Frontal cortex (tissue), 4 donors: ENCODE data around the gene SCFD2. TPM values are rescaled to one million over a fixed set of nuclear protein-coding genes. Genes with fewer than 3 reads are reported as not detected.
A peak's percentile ranks its signal among the peaks of the same experiment; 100 is the strongest.

ENCODE experiments used
- DNase-seq, 2 donors: peaks; one replicate each; pipeline ENCODE4 v3.0.0; 2012; ENCODE audit warnings: low spot score in 2 of 2
- FAIRE-seq: peaks from 2 replicates; lab custom pipeline; 2012; peaks lifted over from hg19 to GRCh38; lab: Jason Lieb, UNC
- total RNA-seq: library from RNA; depleted of rRNA; stranded (reverse); fragments of >200 nt; gene quantifications from one replicate; pipeline ENCODE4 v1.2.3, GENCODE V29; 2014
- donor health status: control.
- donor health status: control.
- donor health status: control.

The SCFD2 gene
- total RNA-seq, 1 donor from 2014 or later = 17.5 TPM

DNA sequence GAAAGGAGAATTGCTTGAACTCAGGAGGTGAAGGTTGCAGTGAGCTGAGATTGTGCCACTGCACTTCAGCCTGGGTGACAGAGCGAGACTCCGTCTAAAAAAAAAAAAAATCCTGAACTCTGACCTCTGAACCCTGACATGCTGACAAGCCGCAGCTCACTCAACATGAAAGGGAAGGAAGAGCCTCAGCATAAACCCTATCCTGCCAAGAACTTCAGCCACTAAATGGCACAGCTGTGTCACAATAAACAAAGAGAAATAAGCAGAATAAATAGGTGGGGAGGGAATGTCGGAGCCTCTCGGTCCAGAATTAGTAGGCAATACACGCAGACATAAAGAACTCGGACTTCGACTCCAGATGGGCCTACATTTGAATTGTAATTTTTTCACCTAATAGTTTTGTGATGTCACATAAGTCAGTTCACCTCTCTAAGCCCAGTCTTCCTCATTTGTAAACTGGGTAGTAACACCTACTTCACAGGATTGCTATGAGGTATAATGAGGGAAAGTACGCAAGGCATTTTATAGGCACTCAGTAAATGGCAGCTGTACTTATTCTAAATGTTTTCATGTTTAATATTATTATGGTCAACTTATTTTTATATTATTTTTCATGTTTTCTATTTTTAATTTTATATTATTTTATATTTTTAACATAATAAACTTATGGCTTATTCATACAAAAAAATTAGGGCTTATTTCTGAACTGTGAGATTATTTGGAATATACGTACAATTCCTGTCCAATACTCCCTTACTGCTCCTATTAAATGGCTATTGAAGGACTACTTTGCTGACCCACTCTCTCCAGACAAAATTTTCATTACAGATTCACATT, 243.4 kb downstream of the SCFD2 start:
- DNase-seq (no peak), FAIRE-seq (peak; percentile 69)

DNA sequence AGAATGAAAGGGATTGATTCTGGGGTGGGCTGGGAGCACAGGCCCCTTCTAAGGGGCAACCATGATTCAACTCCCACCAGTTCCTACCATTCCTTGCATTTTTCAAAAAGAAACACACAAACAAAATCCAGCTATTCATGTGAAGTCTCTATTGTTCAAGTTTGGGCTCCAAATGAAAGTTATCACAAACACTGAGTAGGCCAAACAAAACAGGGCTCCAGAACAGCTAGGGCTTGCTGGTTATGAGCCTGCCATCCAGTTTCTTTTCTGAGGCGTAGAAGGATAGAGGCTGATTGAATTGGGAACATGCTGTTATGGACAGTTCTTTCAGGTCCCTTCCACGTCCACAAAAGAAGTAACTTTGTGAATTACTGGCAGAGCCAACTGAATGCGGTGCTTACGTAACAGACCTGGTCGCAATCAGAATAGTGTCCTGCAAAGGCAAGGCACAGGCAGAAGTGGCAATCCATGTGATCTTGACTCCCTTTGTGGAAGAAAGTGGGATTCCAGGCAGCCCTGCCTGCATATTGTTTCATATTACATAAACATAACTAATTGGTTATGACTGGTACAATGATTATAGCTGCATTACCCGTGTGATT, 244.5 kb downstream of the SCFD2 start:
- no peak for FAIRE-seq
- DNase-seq = no peak

DNA sequence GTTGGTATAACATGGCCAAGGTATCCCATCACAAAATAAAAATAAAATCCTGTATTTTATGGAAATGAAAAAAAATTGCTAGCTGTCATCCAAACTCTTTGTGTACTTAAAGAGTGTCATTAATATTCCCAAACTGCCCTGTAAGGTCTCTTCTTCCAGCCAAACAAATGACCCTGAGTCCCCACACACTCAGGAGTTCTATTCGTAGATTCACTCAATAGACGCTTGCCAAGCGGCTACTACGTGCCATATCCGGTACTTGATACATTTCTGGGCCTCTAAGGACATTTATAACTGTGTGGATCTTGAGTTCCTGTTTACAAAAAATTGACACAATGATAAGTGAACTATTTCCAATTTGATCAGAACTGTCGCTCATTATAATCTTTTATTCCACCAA, 245.1 kb downstream of the SCFD2 start:
- DNase-seq (no peak), FAIRE-seq (no peak)

DNA sequence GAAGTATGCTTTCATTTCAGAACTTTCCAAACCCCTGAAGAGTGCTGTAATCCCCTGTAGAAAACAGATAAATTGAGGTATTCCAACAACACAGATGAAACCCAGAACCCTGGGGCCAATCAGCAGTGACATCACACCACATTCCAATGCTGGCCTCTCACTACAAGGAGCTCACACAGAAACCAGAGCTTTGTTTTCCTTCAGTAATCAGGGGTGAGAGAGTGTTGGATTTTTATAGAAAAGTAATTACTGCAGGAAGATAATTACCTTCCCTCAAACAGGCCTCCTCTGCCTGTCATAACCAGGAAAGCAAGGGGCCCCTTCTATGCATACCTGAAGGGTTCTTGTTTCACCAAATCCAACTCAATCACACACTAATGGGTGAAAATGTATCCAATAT, 246.2 kb downstream of the SCFD2 start:
- FAIRE-seq (no peak), DNase-seq (no peak)

DNA sequence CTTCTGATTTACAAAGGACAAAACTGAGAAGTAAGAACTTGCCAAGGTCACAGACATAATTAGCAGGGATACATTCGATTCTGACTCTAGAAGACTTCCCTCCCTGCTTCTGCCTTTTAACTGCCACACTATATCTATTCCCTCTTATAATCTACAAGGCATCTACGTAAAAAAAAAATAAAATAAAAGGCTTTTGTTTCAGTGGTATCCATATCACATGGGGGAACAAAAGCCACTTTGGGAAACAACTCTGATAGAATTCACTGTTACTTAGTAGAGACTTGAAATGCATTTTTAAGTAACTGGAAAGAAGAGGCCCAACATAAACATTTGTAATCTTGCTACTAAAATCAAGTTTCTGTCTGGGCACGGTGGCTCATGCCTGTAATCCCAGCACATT, 247.2 kb downstream of the SCFD2 start:
- no peak for DNase-seq
- no peak for FAIRE-seq

DNA sequence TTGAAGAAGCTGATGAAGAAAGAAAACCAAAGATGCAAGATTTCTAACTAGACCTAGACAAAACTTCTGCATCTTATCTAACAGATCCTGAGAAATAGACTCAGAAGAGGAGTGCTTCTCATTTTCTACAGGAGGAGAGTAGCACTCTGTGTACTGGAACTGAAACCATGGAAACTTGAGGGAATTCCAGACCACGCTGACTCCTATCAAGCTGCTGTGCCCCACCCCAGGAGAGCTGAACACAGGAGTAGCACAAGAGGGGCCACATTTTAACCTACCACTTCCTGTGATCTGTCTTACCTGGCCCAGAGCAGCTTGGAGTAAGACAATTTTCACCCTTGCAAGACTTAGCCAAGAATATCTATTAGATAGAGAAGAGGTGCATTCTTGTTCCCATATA, 248.9 kb downstream of the SCFD2 start:
- DNase-seq = no peak
- no peak for FAIRE-seq

DNA sequence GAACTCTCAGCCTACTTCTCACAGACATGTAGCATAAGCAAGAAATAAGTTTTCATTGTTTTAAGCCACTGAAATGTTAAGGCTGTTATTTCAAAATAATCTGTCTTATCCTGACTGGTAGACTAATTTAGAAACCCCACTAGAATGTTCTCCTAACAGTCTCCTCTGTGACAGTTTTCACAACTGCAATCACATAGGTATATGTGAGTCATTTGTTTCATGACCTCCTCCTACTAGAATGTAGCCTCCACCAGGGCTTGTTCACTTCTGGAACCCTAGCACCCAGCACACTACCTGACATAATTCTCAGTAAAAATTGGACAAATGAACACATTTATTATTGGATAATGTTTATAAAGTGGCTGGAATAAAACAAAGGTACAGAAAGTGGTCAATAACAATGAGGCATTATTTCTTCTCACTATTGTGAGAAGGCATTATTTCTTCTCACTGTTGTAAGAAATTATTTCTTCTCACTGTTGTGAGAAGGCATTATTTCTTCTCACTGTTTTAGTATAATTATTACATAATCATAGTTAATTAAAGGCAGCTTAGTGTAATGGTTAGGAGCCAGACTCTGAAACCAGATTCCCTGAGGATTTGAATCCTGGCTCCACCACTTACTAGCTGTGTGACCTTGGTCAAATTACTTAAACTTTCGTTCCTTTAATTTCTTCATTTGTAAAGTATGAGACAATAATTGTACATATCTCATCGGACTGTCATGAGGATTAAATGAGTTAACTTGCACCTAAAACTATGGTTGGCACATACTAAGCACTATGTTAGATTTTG, 252.2 kb downstream of the SCFD2 start:
- FAIRE-seq (no peak), DNase-seq (no peak)

DNA sequence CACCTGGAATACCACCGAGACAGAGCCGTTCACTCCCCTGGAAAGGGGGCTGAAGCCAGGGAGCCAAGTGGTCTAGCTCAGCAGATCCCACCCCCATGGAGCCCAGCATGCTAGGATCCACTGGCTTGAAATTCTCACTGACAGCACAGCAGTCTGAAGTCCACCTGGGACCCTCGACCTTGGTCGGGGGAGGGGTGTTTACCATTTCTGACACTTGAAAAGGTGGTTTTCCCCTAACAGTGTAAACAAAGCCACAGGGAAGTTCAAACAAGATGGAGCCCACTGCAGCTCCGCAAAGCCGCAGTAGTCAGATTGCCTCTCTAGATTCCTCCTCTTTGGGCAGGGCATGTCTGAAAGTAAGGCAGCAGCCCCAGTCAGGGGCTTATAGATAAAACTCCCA, 260.5 kb downstream of the SCFD2 start:
- no peak for FAIRE-seq
- DNase-seq = no peak

DNA sequence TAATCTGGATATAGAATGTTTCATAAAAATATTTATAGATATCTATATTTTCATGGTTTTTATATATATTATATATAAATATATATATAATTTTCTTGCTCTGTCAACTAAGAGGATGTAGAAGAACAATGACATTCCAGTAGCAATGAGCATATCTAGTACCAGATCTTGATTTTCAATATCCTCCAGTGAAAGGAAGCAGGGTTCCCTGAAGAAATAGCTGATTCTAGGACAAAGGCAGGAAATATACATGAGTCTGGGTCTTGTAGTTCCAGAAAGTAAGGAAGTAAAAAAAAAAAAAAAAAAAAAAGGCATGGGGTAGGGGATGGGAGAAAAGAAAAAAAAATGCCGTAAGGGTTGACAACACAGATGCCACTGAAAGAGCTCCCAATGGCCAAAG, 262.4 kb downstream of the SCFD2 start:
- FAIRE-seq (no peak), DNase-seq (no peak)

DNA sequence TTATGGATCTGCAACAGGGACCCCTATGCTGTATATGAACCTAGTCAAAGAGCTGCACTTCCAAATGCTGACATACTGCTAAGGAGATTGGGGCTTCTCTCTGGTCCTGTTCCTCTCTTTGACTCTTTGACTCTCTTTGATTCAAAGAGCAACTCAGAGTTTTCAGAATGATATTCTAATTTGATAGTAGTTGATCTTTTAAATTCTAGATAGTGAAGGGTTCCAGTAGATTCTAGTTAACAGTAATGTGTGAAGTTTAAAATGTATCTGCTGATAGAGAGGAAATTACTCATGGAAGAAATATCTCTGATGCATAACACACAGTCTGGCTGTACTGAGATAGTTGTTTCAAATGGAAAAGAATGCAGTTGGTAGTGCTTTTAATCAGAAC, 264.7 kb downstream of the SCFD2 start:
- DNase-seq = no peak
- FAIRE-seq = no peak

DNA sequence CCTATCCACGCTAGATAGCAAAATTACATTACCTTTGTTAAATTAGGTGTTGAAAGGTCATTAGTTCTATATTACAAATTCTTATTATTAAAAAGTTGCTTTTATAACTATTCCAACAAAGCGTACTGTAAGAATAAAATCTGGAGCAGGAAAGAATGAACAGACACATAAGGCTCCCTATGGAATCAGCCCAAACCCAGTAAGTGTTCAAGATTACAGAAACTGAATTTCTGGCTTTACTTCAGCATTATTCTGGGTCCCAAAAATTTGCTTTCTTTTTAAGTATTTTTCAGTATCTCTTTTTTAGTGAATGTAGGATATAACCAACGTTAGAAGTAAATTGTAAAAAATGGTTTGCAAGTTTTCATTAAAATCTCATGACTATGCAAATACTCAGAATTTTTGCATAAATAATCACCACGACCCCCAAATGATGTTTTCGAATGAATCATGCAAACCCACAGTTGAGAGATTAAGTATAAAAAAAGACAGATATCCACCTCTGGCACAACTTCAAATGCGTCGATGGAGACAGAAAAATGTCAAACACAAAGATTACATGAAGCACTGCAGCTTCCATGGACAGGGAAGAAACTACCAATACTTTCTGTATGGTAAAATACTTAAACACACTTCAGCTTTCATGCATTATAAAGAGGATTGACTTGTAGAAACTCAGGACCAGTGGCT, 265.2 kb downstream of the SCFD2 start:
- FAIRE-seq (no peak), DNase-seq (no peak)

DNA sequence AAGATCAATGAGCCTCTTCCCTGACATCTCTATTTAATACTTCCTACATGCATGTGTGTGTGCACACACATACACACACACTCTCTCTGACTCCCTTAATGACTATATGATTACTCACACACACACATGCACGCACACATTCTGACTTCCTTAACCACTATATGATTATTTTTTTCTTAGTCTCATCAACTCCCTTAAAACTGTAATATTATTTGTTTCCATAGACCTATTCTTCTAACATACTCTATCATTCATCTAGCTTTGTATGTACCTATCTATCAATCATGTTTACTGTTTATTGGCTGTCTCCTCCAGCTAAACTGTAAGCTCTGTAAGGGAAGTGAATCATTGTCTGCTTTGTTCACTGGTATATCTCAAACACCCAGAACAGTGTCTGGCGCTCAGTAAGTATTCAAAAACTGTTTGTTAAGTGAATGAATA, 267.2 kb downstream of the SCFD2 start:
- DNase-seq = no peak
- no peak for FAIRE-seq

DNA sequence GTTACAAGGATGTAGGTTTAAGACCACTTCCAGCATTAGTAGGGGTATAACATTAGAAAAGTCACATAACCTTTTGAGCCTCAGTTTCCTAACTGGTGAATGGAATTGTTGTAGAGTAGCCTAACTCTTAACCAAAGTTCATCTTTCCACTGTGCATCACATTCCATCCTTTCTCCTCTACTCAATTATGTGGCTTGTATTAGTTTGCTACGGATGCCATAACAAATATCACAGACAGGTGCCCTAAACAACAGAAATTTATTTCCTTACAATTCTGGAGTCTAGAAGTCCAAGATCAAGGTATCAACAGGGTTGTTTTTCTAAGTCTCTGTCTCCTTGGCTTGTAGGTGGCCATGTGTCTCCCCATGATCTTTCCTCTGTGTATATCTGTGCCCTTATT, 271.8 kb downstream of the SCFD2 start:
- FAIRE-seq = no peak
- no peak for DNase-seq

DNA sequence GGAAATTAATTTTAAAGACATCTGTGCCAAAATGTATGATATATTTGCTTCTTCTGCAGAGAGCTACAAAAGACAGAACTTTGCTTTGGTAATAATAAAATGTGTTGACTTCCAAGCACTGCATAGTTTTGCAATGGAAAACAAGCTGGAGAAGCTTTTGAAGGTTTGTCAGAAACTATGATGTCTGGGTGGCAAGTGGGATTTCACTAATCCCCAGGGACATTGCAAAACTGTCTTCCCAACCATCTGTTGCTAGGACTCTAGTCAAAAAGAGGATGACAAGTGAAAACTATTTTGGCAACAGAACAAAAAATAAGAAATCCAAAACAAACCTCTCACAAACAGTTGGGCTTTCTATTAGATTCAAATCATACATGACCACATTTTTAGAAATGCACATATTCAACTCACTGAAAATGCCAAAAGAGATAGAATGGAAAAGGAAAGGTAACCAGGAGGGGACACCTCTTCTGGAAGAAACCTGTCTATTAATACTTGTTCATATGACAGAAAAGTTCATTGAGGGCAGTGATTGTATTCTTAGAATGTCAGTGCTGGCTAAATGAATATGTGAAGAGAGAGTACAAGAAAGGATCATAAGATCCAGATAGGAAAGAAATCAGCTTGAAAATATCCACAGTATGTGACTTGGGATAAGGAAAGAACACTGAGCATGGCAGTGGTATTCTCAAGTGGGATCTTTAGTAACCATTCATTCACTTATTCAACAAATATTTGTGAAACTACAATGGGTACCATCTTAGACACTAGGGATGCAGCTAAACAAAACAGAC, 275.7 kb downstream of the SCFD2 start:
- DNase-seq = no peak
- FAIRE-seq = no peak

DNA sequence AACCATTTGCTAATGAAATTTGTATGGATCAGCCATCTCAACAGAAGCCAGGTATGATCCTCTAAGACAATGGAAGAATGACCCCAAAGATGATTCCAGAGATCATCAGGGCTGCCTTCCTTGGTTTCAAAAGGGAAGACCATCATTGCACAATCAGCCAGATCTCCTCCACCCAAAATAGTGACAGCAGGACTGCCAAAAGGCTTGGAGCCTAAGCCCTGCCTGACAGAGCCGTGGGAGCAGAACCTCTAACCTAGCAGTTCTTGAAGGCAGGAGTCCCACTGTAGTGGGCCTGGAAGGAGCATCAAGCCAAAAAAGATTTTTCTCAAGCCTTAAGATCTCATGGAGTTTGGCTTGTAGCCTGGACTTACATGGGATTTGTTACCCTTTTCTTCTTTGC, 277.7 kb downstream of the SCFD2 start:
- FAIRE-seq = no peak
- no peak for DNase-seq

DNA sequence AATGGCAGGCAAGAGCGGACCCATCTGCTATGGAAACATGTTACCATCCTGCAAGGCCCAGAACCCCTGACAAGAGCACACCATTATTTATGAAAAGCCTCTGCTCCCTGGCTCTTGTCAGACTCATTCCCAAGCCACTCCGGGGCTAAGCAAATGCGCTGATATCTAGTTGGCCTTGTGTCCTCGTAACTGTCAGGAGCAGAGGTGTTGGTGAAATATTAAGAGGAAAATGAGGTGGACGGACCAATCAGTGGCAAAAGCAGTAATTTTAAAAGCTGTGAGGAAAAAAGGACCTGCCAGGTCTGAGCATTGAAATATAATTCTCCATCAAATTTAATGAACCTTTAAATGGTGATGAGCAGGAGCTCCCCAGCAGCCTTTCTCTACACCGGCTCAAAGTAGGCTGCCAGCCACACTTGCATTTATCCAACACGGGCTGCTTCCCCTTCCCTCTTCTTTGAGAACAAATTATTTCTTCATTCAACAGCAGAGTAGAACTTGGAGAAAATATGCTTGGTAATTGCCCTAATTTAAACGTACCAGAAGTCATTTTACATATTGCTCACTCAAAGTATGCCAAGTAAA, 289.4 kb downstream of the SCFD2 start:
- DNase-seq (no peak), FAIRE-seq (no peak)

DNA sequence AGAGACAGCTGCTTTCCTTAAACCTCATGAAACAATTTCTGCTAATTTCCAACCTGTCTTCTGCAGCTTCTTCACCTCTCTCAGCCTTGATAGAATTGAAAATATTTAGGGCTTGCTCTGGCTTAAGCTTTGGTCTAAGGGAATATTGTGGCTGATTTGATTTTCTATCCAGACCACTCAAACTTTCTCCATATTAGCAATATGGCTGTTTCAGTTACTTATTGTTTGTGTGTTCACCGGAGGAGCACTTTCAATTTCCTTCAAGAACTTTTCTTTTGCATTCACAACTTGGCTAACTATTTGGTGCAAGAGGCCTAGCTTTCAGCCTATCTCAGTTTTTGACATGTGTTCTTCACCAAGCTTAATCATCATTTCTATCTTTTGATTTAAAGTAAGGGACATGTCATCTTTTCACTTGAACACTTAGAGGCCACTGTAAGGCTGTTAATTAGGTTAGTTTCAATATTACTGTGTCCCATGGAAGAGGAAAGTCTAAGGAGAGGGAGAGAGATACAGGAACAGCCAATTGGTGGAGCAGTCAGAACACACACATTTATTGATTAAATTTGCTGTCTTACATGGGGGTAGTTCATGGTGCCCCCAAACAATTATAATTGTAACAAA, 290.6 kb downstream of the SCFD2 start:
- FAIRE-seq (no peak), DNase-seq (no peak)

DNA sequence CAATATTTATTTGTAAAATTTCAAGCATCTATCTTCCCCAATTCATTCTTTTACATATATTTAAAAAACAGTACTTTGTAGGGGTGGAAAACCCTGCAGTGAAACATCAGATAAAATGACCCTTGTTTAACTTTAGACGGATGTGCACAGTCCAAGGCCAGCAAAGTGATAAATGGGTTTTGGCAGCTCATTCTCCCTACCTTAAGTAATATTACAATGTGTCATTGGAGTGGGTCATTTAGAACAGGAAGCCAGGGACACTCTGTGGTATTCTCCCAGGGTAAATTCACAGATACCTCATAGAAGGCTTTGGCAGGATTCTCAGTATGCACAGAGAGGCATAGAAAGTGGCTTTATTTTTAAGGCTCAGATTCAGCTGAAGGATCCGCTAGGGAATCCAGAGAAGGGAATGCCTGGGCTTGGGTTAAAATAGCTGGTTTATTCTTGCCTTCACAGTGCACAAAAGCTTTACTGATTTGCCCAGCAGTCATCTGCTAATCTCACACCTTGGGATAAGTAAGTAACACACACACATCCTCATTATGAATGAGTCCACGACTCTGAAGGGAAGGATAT, 297.0 kb downstream of the SCFD2 start:
- DNase-seq = no peak

More for the DNA sequence above, 297.0 kb downstream of the SCFD2 start:
- no peak for FAIRE-seq
